Skin of body (tissue), 2 donors: Measurements from ENCODE around the gene EPS8L3. TPM values are rescaled to one million over a fixed set of nuclear protein-coding genes. Genes with fewer than 3 reads are reported as not detected.
A peak's percentile ranks its signal among the peaks of the same experiment; 100 is the strongest.
"Not testable (repeated sequence)": the region's sequence is repeated elsewhere in the genome, so short reads cannot be mapped to it uniquely, and the experiment has no call there.

Source experiments
- DNase-seq: peaks from one replicate; lab custom pipeline; 2025; lab: John Stamatoyannopoulos, UW
- total RNA-seq: library from RNA; depleted of rRNA; stranded (reverse); fragments of >200 nt; gene quantifications from one replicate; pipeline ENCODE4 v1.2.3, GENCODE V29; 2014

The EPS8L3 gene
- total RNA-seq, 1 donor from 2014 or later = not detected

GRCh38 chr1:109711593-109712320, 52.0 kb downstream of the EPS8L3 start, which contains the start of gene GSTM5:
GSTM5 (plus strand) TSS chr1:109712251; CDS start chr1:109712313, 62 bp downstream.
- DNase-seq = peak; percentile 25

DNA sequence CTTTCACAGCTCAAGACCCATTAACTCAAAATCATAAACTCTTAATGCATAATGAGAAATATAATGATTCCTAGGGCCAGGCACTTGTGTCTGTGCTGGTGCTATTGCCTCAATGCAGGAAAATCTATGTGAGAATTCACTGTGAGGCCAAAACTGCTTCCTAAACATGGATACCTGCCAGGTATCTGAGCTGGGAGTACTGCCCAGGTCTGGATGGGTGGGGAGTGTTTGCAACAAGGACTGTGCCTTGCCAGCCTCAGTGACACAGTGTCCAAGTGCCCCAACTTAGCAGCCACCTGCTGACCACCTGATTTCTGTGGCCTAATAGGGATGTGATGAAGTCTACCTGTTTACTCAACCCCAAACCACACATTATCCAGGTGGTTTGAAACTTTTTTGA, 53.9 kb downstream of the EPS8L3 start:
- DNase-seq = not testable (repeated sequence)

DNA sequence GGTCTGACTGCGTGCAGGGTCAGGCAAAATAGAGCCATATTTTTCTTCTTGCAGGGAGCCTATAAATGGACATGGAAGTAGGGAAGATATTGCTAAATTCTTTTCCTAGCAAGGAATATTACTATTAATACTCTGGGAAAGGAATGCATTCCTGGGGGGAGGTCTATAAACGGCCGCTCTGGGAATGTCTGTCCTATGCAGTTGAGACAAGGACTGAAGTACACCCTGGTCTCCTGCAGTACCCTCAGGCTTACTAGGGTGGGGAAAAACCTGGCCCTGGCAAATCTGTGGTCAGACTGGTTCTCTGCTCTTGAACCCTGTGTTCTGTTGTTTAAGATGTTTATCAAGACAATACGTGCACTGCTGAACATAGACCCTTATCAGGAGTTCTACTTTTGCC, 54.8 kb downstream of the EPS8L3 start:
- not testable (repeated sequence) for DNase-seq

GRCh38 chr1:109705411-109705810, 58.3 kb downstream of the EPS8L3 start:
- DNase-seq = no peak

GRCh38 chr1:109704173-109704572, 59.5 kb downstream of the EPS8L3 start:
- no peak for DNase-seq

DNA sequence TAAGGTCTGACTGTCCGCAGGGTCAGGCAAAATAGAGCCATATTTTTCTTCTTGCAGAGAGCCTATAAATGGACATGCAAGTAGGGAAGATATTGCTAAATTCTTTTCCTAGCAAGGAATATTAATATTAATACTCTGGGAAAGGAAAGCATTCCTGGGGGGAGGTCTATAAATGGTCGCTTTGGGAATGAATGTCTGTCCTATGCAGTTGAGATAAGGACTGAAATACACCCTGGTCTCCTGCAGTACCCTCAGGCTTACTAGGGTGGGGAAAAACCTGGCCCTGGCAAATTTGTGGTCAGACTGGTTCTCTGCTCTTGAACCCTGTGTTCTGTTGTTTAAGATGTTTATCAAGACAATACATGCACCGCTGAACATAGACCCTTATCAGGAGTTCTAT, 60.8 kb downstream of the EPS8L3 start:
- not testable (repeated sequence) for DNase-seq

Other genes starting within 250 kb of the EPS8L3 start
- under 0.01 TPM for gene GPR61, start 224.1 kb downstream of the EPS8L3 start, total RNA-seq
- gene GNAI3, start 215.3 kb downstream of the EPS8L3 start, total RNA-seq = 11.8 TPM
- not detected for gene GNAT2, start 144.3 kb downstream of the EPS8L3 start, total RNA-seq
- gene AMPD2, start 144.1 kb downstream of the EPS8L3 start, total RNA-seq = 29.9 TPM
- 10.2 TPM for gene GSTM4, start 107.8 kb downstream of the EPS8L3 start, total RNA-seq
- 68.4 TPM for gene GSTM2, start 95.9 kb downstream of the EPS8L3 start, total RNA-seq
- gene GSTM1, start 76.1 kb downstream of the EPS8L3 start, total RNA-seq = not detected
- gene GSTM5, start 51.7 kb downstream of the EPS8L3 start, total RNA-seq = 12.3 TPM
- 40.7 TPM for gene GSTM3, start 22.9 kb downstream of the EPS8L3 start, total RNA-seq
- gene CSF1, start 146.9 kb upstream of the EPS8L3 start, total RNA-seq = 9.8 TPM
- 40.5 TPM for gene AHCYL1, start 220.8 kb upstream of the EPS8L3 start, total RNA-seq